HG03064 (cell line): ENCODE results near the gene MEIS3.

Experiments used
- ATAC-seq: cut with Tn5 transposase; IDR thresholded peaks from one replicate; pipeline ENCODE4 v1.9.1; 2021; ENCODE audit warnings: low read depth; ENCODE audit not compliant: unreplicated experiment

The MEIS3 gene

DNA sequence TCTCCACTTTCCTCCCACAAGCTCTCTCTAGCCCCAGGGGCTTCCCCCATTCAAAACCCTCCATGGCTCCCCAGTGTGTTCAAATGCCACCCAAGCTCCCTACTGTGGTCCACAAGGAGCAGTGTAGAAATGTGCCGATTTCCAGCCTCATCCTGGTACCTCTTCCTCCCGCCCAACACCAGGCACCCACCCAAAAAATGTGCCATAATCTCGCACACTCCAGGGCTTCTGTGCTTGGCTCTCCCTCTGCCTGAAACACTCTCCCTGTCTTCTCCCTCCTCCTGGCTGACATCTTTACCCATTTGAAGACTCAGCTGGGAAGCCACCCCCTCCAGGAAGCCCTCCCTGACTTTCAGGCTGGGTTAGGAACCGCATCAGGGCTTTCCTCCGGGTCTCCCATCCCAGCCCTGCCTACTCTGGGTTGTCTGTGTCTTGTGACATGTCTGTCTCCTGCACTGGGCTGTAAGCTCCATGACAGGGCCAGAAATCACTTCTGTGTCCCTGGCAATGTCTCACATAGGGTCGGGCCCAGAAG is 16.6 kb upstream of the MEIS3 start:
- no peak for ATAC-seq

DNA sequence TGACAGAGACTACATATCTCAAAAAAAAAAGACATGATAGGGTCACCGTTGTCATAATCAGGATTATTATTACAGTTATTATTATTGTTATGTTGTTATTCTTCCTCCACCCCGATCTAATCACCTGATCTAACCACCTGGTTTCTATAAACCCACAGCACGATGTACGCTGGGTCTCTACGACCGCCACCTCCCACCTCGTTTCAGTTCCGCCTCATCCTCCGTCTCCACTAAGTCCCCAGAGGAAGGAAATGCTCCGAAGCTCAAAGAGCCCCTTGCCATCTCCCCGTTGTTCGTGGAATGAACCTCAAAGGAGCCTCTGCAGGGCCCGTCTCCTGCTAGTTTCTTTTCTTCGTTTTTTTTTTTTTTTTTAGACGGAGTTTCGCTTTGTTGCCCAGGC is 15.9 kb upstream of the MEIS3 start:
- ATAC-seq = no peak

DNA sequence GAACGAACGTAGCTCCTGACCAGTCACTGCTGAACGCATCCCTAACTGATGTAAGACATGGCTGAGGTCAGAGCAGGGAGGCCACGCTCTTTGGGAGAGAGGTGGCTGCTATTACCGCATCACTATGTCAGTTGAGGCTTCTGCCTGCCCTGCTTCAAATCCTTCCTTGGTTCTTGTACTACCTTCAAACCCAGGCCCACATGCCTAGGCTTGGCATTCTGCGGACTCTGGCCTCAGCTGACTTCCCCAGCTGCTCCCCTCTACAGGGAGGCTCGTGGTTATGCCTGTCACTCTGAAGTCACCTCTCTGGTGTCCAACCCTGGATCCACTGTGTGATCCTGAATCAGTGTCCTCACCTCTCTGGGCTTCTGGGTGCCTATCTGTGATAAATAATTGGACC is 14.8 kb upstream of the MEIS3 start:
- no peak for ATAC-seq

DNA sequence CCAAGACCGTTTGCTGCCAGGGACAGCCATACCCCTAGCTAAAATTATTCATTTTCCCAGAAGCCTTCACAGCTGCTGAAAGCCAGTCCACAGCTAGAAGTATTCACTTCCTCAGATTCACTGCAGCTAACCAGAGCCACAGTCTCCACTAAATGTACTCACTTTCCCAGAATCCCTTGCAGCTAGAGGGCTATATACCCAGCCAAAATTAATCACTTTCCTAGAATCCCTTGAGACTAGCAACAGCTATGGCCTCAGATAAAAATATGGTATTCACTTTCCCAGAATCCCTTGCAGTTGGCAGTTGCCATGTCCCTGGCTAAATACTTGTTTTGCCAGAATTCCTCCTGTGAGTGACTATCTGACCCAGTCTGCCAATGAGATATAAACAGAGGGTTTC is 13.8 kb upstream of the MEIS3 start:
- ATAC-seq = no peak

DNA sequence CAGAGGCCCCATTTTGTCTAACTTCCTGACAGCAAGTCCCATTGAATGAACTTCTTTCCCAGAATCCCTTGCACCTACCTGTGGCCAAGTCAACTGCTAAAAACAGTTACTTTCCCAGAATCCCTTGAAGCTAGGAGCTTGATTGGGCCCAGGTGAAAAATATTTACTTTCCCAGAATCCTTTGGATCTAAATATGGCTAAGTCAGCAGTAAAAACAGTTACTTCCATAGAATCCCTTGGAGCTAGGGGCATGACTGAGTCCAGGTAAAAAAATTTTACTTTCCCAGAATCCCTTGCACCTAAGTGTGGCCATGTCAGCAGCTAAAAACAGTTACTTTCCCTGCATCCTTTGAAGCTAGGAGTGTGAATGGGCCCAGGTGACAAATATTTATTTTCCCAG is 13.2 kb upstream of the MEIS3 start:
- ATAC-seq = no peak

DNA sequence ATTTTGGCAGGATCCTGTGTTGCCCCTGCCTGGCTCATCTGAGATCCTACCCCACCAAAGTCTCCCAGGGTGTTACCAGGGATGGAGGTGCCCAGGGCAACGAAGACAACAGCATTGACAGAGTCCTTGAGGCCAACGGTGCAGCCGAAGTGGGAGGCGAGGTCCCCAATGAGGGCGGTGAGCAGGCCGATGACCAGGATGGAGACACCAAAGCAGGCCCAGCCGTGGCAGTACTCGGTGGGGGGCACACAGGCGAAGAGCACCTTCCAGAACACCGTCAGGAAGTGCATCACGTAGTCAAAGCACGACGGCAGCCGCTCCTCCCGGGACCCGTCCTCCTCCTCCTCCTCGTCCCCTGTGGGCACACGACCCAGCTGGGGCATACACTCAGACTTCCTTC is 12.8 kb upstream of the MEIS3 start:
- ATAC-seq = no peak

DNA sequence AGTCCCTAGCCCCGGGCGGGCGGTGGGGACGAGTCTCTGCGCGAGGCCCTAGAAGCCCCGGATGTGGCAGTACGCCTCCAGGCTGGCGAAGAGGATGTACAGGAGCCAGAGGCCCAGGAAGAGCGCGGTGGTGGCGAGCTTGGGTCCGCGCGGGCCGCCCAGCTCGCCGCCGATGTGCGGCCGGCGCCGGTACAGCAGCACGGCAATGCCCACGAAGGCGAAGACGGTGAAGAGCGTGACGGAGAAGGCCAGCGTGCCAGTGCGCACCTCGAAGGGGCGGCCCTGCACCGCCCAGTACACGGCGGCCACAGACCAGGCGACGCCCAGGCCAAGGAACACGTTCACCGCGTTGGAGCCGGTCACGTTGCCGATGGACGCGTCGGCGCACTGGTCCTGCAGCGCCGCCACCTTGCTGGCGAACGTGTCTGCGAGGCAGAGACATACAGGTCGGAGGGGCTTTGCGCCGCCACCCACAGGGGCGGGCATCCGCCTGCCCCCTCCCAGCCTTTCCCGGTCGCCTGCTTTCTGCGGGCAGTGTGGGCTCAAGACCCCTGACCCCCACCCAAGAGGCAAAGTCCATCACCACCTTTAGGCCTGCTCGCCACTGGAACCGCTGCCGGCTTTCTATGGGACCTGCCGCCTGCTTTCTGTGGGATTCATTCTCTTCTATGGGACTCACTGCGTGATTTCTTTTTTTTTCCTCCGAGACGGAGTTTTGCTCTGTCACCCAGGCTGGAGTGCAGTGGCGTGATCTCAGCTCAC is 10.9 kb upstream of the MEIS3 start:
- no peak for ATAC-seq

DNA sequence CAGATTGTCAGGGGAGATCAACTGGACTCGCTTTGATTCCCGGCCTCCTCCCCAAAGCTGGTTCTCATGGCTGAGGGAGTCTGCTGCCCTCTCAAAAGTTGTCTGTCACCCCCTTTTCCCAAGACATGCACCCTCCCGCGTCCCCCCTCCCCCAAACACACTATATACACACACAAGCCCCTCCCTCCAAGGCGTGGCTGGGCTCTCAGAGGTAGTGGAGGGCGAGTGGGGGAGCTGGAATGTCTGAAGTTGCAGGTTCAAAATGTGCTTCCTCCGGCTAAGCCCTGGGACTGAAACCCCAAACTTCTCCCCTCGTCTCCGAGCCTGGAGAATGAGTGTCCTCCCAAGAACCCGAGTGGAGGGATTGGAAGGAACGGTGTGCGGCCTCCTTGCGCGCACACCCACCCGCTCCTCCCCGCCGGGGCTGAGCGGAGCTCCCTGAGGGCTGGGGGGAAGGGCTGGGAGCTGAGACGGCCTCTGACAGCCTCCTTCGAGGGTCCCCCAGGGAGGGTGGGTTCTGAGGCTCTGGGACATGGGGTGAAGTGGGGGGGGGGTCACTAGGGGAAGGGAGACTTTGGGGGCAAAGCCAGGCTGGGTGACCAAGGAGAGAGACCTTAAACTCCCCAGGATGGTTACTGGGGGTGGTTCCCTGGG is 9.9 kb upstream of the MEIS3 start:
- ATAC-seq = no peak

DNA sequence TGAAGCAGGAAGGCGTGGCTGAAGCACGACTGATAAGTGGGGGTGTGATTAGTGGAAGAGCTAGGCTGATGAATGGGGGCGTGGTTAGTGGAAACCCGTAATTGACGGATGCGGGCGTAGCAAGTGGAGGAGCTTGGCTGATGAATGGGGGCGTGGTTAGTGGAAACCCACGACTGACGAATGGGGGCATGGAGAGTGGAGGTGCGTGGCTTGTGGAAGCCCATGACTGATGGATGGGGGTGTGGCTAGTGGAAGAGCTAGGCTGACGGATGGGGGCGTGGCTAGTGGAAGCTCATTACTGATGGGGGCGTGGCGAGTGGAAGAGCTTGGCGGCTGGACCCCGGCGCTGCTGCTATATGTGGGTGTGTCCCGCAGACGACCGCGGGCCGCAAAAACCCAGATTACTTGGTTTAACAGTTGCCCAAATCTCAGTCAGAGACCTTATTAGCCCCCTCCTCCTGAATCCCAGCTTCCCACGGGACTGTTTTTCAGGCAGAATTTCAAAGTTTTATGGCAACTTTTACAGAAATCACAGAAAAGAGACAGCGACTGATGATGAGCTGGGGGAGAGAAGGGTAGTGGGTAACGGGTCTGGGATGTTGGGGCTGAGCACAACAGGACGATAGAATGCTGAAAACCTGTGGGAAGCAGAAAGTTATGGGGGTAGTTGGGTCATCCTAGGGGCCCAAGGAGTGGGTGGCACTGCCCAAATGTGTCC is 9.0 kb upstream of the MEIS3 start:
- no peak for ATAC-seq

DNA sequence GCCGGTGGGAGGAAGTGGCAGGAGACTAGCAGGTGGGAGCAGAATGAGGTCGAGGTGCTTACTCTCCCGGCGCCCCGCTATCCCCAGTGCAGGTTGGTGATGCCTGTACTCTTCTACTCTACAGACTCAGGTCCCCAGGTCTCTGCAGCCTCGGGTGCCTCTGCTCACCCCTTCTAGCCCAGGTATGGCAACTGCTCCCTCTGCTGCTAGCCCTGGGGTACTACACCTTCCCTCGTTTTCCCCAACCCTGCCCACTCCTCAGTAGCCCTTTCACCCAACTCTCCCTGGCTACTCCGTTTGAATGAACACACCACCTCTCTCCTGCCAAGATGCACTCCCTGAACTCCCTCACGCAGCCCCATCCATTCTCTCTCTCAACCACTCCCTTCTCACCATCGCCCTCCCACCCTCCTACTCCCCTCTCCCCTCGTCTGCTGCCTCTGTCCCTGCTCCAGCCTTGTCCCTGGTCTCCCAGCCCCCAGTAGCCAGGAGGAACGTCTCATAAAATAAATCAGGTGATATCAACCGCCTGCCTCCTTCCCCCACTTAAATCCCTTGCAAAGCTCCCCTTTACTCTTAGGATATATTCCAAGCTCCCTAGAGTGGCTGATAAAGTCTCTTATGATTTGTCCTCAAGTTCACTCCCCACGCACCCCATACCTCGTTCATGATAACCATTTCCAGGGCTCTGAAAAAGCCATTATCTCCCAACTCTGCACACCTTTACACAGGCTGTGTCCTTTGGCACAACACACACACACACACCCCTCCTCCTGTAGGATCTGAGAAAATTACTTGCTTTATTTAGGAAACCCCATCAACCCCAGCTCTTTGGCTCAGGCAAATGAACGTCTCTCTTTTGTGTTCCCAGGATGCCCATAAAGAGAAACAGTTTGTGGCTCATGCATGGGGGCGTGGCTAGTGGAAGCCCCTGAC is 8.2 kb upstream of the MEIS3 start:
- ATAC-seq = no peak

DNA sequence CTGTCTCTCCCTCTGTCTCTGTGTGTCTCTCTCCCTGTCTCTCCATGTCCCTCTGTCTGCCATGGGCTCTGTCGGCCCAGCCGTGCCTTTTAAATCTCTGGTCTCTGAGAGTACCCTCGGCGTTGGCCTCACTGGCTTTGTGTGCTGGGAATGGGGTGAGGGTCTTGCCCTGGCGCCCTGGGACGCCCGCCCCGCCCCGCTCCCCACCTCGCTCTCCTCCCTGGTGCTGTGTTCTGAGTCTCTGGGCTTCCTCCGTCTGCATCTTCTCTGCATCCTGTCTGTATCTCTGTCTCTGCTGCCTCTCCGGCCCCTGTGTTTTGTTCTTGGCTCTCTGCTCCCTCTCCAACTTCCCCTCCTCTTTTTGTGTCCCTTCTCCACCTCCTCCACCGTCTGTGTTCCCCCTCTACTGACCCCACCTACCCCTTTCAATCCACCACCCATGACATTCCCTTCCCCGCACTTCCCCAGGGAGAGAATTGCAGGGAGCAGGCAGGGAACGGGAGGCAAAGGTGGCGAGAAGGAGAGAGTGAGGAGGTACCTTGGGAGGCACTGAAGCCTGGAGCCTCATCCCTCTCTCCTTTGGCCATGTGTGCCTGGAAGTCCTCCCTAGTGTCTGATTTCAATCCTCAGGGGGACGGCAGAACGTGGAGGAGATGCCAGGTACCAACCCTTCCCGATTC is 4.0 kb upstream of the MEIS3 start:
- ATAC-seq = no peak

DNA sequence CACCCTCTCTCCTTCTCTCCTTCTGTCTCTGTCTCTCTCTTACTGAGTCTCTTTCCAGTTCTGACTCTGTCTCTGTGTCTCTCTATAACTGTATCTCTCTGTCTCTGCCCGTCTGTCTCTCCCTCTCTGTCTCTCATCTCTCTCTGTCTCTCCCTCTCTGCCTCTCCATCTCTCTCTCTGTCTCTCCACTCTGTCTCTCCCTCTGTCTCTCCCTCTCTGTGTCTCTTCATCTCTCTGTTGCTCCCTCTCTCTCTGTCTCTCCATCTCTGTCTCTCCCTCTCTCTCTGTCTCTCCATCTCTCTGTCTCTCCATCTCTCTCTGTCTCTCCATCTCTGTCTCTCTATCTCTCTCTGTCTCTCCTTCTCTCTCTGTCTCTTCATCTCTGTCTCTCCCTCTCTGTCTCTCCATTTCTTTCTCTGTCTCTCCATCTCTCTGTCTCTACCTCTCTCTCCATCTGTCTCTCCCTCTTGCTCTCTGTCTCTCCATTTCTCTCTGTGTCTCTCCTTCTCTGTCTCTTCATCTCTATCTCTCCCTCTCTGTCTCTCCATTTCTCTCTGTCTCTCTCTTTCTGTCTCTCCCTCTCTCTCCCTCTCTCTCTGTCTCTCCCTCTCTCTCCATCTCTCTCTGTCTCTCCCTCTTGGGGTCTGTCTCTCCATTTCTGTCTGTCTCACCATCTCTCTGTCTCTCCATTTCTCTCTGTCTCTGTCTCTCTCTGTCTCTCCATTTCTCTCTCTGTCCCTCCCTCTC is 3.3 kb upstream of the MEIS3 start:
- no peak for ATAC-seq

DNA sequence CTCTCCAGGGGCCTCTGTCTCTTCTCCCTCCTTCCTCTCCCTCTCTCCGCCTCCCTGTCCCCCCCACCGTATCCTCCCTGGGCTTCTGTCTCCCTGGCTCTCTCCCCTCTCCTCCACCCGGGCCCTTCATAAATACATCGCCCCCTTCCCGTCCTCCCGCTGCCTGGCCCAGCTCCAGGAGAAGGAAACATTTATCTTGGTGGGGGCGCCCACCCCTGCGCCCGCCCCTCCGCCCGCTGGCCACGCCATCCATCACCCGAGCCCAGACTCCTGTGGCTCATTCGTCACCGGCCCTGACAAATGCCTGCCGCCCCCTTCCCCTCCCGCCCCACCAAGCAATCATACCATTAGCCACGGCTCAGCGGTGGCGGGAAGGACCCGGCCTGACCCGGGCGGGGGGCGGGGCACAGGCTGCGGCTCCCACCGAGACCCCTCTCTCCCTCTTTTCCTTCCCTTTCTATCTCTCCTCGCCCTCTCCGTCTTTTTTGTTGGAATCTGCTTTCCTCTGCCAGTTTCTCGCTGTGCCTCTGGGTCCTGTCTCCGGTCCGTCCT is 2.6 kb upstream of the MEIS3 start:
- no peak for ATAC-seq

DNA sequence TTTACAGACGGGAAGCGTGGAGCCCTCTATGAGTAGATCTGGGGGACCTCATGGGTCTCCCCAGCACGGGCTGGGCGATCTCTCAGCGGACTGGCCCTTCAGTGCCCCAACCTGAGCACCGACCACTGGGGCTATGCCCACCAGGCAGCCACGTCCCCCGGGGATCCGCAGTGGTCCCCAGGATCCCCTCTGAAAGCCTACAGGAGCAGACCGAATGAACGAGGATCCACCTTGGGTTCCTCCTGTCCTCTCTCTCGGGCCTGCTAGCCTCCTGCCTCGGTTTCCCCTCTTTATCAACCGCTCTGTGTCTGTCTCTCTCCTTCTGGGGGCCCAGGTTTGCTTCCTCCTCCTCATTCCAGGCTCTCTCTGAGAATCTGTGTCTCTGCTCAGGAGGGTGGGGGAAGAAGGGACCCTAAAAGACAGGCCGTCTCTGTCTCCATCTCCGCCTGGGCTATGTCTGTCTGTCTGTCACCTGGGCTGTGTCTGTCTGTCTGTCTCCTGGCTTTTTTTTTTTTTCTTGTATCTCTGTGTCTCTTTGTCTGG is 2.0 kb upstream of the MEIS3 start:
- no peak for ATAC-seq

DNA sequence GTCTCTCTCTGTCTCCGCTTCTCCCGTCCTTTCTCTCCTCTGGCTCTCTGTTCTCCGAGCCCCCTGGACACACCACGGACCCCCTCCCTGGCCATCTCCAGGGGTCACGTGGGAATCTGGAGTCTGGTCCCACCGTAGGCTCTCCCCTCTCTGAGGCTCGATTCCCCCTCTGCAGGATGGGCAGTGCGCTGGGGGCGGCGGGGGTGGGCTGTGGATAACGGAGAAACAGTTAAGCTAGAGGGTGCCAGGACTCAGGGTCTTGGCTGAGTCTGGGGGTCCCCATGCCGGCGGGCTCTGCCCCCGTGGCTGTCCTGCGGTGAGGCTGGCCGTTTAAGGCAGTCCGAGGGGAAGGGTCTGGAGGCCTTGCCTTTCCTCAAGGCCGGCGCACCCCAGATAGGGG is 462 bp upstream of the MEIS3 start:
- ATAC-seq = no peak

DNA sequence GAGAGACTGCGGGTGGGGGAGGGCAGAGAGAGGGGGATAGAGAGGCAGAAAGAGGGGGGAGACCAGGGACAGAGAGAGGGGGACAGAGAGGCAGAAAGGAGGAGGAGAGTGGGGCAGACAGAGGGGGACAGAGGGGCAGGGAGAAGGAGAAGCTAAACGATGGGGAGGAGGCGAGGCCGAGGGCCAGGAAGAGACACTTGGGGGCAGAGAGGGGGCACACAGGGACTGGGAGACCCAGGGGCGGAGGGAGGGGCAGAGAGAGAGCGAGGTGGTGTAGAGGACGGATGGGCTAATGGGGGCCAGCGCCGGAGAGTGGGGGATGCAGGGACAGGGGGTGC is 666 bp downstream of the MEIS3 start:
- ATAC-seq = no peak

DNA sequence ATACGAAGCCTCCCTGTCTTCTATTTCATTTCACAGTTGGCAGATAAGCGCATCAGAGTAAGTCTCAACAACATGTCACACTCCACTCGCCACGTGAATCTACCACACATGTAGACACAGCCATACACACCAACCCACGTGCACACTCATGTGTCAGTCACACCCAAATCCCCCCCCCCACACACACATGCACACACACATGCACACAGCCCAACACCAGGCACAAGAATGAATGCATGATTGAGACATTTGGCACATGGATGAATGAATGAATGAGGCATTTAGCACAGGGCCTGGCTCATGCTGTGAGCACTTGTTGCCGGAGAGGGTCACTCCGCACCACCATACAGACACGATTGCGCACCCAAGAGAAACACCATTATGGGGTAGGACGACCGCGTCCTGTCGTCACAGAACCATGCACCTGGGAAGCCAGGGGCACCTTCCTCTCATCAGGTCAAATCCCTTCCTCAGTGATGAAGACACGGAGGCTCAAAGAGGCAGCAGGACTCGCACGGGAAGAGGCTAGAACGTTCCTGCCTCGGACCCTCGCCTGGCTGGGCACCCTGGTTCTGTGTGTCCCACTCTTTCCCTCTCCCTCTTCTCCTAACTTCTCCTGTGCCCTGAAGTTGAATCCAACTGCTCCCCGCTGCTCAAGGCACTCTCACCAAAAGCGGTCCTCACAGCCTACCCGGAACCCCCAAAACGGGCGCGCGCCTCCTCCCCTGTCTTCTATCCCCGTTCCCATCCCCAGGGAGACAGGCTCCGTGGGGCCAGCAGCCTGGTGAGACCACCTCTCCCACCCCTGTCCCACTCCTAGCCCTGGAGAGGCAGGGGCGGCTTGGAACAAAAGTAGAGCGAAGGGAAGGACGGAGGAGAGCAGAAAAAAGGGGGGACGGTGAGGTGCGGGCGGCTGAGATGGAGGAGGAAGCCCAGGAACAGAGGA is 1.3 kb downstream of the MEIS3 start:
- no peak for ATAC-seq
